ENCODE data around the gene ADAM33.

The ADAM33 gene

DNA sequence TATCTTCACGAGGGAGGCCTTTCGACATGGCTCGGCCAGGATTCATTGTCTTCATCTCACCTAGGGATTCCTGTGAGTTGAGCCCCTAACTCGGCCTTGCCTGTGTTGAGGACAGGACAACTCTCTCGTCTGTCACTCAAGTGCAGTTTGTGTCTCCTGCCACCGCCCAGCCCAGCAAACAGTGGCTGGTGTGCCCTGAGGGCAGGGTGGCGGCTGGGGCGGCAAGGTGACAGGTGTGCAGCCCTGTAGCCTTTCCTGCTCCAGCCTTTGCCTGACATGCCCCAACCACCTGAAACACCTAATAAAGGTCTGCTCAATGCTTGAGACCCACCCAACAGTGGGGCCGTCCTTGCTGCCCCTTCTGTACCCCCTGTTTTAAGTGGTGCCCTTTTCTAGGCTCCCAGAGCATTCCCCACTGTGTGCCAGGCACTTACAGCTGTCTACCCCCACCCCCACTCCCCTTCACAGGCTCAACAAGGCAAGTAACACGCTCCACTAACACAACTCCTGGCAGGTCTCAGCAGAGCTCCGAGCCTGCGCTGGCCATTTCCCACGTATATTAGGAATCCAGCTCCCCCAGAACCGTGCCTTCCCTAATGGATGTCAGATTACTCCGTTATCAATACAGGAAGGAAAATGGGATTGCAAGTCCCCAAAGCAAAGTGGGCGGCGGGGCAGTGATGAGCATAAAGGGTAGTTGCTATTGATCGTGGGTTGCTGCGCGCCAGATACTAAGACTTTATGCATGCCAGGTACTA, 36.3 kb downstream of the ADAM33 start:
- DNase-seq (ENCODE audit: extremely low spot score): no peak
- TF ChIP-seq FOXK2 (IDR thresholded peaks at IDR 0.05): no peak
- no peak for TF ChIP-seq LEF1 (IDR thresholded peaks at IDR 0.05; ENCODE audit: borderline replicate concordance)
- no peak for TF ChIP-seq ELF4 (IDR thresholded peaks at IDR 0.05)
- no peak for TF ChIP-seq CTBP1 (IDR thresholded peaks at IDR 0.05; ENCODE audit: borderline replicate concordance)
- TF ChIP-seq ZNF384 (IDR thresholded peaks at IDR 0.05): no peak
- TF ChIP-seq ARNT (IDR thresholded peaks at IDR 0.05): no peak
- TF ChIP-seq FOXA1 (IDR thresholded peaks at IDR 0.05): no peak
- no peak for TF ChIP-seq SUZ12 (IDR thresholded peaks at IDR 0.05)
- TF ChIP-seq NFRKB (IDR thresholded peaks at IDR 0.05): no peak
- TF ChIP-seq BHLHE40 (IDR thresholded peaks at IDR 0.05; ENCODE audit: borderline replicate concordance): no peak
- TF ChIP-seq, protein P1, sequence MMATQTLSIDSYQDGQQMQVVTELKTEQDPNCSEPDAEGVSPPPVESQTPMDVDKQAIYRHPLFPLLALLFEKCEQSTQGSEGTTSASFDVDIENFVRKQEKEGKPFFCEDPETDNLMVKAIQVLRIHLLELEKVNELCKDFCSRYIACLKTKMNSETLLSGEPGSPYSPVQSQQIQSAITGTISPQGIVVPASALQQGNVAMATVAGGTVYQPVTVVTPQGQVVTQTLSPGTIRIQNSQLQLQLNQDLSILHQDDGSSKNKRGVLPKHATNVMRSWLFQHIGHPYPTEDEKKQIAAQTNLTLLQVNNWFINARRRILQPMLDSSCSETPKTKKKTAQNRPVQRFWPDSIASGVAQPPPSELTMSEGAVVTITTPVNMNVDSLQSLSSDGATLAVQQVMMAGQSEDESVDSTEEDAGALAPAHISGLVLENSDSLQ (IDR thresholded peaks at IDR 0.05): no peak
- TF ChIP-seq SP1 (IDR thresholded peaks at IDR 0.05): no peak
- no peak for TF ChIP-seq TARDBP (IDR thresholded peaks at IDR 0.05)
- TF ChIP-seq FOXM1 (IDR thresholded peaks at IDR 0.05; ENCODE audit: borderline replicate concordance): no peak
- TF ChIP-seq L3MBTL2 (conservative IDR thresholded peaks at IDR 0.05): no peak
- TF ChIP-seq HDGF (IDR thresholded peaks at IDR 0.05; ENCODE audit: borderline replicate concordance): no peak
- CTCF ChIA-PET: no interaction called here
- POLR2A ChIA-PET: no interaction called here

DNA sequence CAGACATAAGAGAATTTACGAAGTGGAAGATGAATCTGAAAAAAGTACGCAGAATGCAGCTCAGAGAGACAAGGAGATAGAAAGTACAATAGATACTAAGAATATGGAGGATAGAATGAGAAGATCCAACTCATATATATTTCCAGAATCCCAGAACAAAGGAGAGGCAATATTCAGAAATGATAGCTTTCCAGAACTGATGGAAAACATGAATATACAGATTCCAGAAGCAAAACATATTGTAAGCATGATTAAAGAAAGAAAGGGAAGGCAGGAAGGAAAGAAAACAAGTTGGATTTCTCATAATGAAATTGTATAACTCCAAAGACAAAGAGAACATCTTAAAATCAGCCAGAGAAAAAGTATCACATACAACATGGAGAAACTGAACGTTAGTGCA, 41.6 kb downstream of the ADAM33 start:
- ChIA-PET POLR2A (no interaction called here), CTCF (no interaction called here)
- DNase-seq (ENCODE audit: extremely low spot score): no peak
- TF ChIP-seq FOXM1 (IDR thresholded peaks at IDR 0.05; ENCODE audit: borderline replicate concordance) (no peak), FOXA1 (IDR thresholded peaks at IDR 0.05) (no peak), SP1 (IDR thresholded peaks at IDR 0.05) (no peak), FOXK2 (IDR thresholded peaks at IDR 0.05) (no peak), ELF4 (IDR thresholded peaks at IDR 0.05) (no peak), TARDBP (IDR thresholded peaks at IDR 0.05) (no peak), CTBP1 (IDR thresholded peaks at IDR 0.05; ENCODE audit: borderline replicate concordance) (no peak)
- TF ChIP-seq, protein P1 (IDR thresholded peaks at IDR 0.05): no peak

GRCh38 chr20:3635346-3635745, 46.5 kb downstream of the ADAM33 start:
- ChIA-PET CTCF (no interaction called here), POLR2A (no interaction called here)
- no peak for TF ChIP-seq NFRKB (IDR thresholded peaks at IDR 0.05)
- TF ChIP-seq L3MBTL2 (conservative IDR thresholded peaks at IDR 0.05): no peak
- no peak for TF ChIP-seq ARNT (IDR thresholded peaks at IDR 0.05)
- TF ChIP-seq LEF1 (IDR thresholded peaks at IDR 0.05; ENCODE audit: borderline replicate concordance): no peak
- TF ChIP-seq SUZ12 (IDR thresholded peaks at IDR 0.05): no peak
- no peak for TF ChIP-seq BHLHE40 (IDR thresholded peaks at IDR 0.05; ENCODE audit: borderline replicate concordance)
- no peak for TF ChIP-seq TARDBP (IDR thresholded peaks at IDR 0.05)
- no peak for TF ChIP-seq ELF4 (IDR thresholded peaks at IDR 0.05)
- no peak for TF ChIP-seq SP1 (IDR thresholded peaks at IDR 0.05)
- TF ChIP-seq FOXK2 (IDR thresholded peaks at IDR 0.05): no peak
- TF ChIP-seq, protein P1 (IDR thresholded peaks at IDR 0.05): no peak
- DNase-seq (ENCODE audit: extremely low spot score): no peak

DNA sequence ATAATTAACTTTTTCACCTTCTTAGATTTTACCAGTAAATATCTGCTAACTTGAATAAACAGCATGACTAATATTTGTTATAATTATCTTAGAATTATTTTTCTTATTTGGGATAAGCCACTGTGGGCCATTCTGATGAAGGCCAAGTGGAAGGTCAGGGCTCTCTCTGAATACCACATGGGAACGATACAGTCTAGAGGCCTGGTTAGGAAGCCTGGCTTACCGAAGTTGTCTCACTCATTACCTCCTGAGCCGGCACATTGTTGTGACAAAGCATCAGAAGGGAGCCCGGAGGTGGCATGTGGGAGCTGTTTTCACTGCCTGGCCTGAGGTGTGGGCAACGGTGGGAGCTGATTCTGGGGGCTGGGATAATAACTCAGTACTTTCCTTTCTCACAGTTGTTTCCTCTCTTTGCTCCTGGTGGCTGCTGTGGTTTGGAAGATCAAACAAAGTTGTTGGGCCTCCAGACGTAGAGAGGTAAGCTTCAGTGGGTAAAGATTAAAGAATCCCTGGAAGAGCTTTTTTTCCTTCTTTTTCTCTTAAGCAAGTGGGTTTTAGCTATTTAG, 47.8 kb downstream of the ADAM33 start:
- no peak for DNase-seq (ENCODE audit: extremely low spot score)
- ChIA-PET CTCF (interaction anchor here (1.1 kb wide), 1 partner anchor 71 kb away, joined by 3 read pairs; no protein-coding TSS in a partner anchor), POLR2A (no interaction called here)
- no peak for TF ChIP-seq CTBP1 (IDR thresholded peaks at IDR 0.05; ENCODE audit: borderline replicate concordance)

GRCh38 chr20:3632311-3633004, 49.4 kb downstream of the ADAM33 start:
- POLR2A ChIA-PET: no interaction called here
- no peak for DNase-seq (ENCODE audit: extremely low spot score)
- TF ChIP-seq, protein P1 (IDR thresholded peaks at IDR 0.05): no peak
- TF ChIP-seq BHLHE40 (IDR thresholded peaks at IDR 0.05; ENCODE audit: borderline replicate concordance): no peak
- CTCF ChIA-PET: interaction anchor here (1.1 kb wide), 1 partner anchor 69 kb away, joined by 3 read pairs; no protein-coding TSS in a partner anchor

DNA sequence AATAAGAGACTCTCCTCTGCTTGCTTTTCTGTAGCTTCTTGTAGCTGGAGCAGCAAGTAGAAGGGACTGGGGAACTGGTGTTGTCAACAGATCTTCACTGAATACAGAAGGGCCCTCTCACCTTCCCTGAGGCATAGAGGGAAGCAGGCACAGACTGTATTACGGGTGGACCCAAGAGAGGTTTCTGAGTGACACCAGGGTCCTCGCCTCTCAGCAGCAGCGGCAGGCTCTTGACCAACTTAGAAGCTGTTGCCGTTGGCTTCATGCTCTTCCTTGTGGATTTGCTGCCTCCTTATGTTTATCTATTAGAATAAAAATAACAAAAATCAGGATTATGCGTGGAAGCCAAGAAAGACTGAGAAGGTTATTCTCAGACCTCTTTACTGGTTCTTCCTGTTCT, 50.3 kb downstream of the ADAM33 start:
- TF ChIP-seq, protein P1 (IDR thresholded peaks at IDR 0.05): no peak
- TF ChIP-seq CTBP1 (IDR thresholded peaks at IDR 0.05; ENCODE audit: borderline replicate concordance) (no peak), BHLHE40 (IDR thresholded peaks at IDR 0.05; ENCODE audit: borderline replicate concordance) (no peak), ARNT (IDR thresholded peaks at IDR 0.05) (no peak), SP1 (IDR thresholded peaks at IDR 0.05) (no peak), ZNF384 (IDR thresholded peaks at IDR 0.05) (no peak)
- DNase-seq (ENCODE audit: extremely low spot score): no peak
- POLR2A ChIA-PET: no interaction called here
- CTCF ChIA-PET: no interaction called here

All from HEK293T (cell line).